ENCODE data around the gene AJAP1. TPM values are rescaled to one million over a fixed set of nuclear protein-coding genes. Genes with fewer than 3 reads are reported as not detected.

The AJAP1 gene
- total and polyA plus RNA-seq, 2 of the 13 experiments (the other 11 are each of a cell fraction or from before 2014, with no cell fraction given), result not detected

DNA sequence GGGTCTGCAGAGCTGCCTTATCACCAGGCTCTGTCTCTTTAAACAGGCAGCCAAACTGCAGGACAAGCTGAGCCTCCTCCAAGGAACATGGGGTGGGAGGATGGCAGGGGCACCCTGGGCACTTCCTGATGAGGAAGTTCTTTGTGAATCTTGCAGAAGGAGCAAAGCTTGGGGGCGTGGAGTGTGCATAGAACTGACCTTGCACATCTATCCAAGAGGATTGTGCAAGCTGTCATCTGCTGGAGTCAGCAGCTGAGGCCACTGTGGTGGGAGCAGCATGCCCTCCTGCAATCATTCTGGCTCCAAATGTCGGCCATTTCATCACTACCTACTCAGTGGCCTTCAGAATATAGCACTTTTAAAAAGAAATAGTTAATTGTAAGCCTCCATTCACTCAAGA is 182.2 kb downstream of the AJAP1 start:
- CTCF ChIA-PET (ENCODE audit: low intra/inter-chr PET ratio, low total read pairs), result no interaction called here
- intact Hi-C loops (cut with micrococcal nuclease; ENCODE audit: unreplicated experiment), result no loop called here
- no peak overlapping the region for H3K9ac ChIP-seq (ENCODE audit: insufficient read depth, low read depth, low read length)
- no peaks in the 10 kb centered on the region for H3K4me1 ChIP-seq (ENCODE audit: insufficient read depth, low read length)
- DNase-seq (ENCODE audit: low spot score), result no peak
- H3K9me3 ChIP-seq (ENCODE audit: low read length), result peaks cover 22% of the 10 kb centered on the region; the same call in 1 of the 2 replicates
- no peak for ATAC-seq
- no peak overlapping the region for H3K27ac ChIP-seq (ENCODE audit: extremely low read length, insufficient read depth, low read length)
- no peaks in the 10 kb centered on the region for H3K36me3 ChIP-seq (replicated peaks in 1 of 2; ENCODE audit: control insufficient read depth in 1 of 2, insufficient read depth in 2 of 2, low read length in 2 of 2)
- WGBS (ENCODE audit: low lambda C conversion rate), result no CpG with 5 or more reads among the region's 2 CpGs
- POLR2A ChIA-PET, result no interaction called here
- H3K27me3 ChIP-seq (ENCODE audit: control insufficient read depth in 1 of 2, insufficient read depth in 2 of 2, low read length in 2 of 2), result no peaks in the 10 kb centered on the region; a peak in 2 of 5 replicates
- H3K79me2 ChIP-seq (ENCODE audit: insufficient read depth, low read length), result no peaks in the 10 kb centered on the region
- no peak overlapping the region for H2AFZ ChIP-seq (ENCODE audit: low read length)
- H3K4me3 ChIP-seq (replicated peaks in 1 of 3; ENCODE audit: insufficient read depth in 1 of 3, low read depth in 2 of 3, low read length in 3 of 3), result no peak overlapping the region
- no TSS peak for BruUV-seq (replicated peaks)
- FAIRE-seq, result no peak
- in situ Hi-C loops (cut with HindIII; ENCODE audit: extremely low pct_ligation_motif_present, low pct_unique_long_range_greater_than_20kb), result no loop called here
- no peak overlapping the region for H3K4me2 ChIP-seq (ENCODE audit: low read depth, low read length)
- no peak for TF ChIP-seq HES4 (CRISPR knock-in tag; IDR thresholded peaks at IDR 0.05; ENCODE audit: borderline replicate concordance)
- TF ChIP-seq MAX (IDR thresholded peaks at IDR 0.05), result no peak
- TF ChIP-seq ATF7 (IDR thresholded peaks at IDR 0.05), result no peak
- no peak for TF ChIP-seq ATF7 (CRISPR knock-in tag; IDR thresholded peaks at IDR 0.05)
- no peak for TF ChIP-seq ZNF556 (CRISPR knock-in tag; IDR thresholded peaks at IDR 0.05; ENCODE audit: borderline replicate concordance)
- no peaks in the 10 kb centered on the region for H4K20me1 ChIP-seq (ENCODE audit: insufficient read depth, low read length)

GRCh38 chr1:4837031-4837600 is 182.7 kb downstream of the AJAP1 start:
- Histone ChIP-seq H4K20me1 (ENCODE audit: insufficient read depth, low read length) (no peaks in the 10 kb centered on the region), H3K9ac (ENCODE audit: insufficient read depth, low read depth, low read length) (no peak overlapping the region), H3K9me3 (ENCODE audit: low read length) (peaks cover 22% of the 10 kb centered on the region; the same call in 1 of the 2 replicates), H2AFZ (ENCODE audit: low read length) (no peak overlapping the region), H3K36me3 (replicated peaks in 1 of 2; ENCODE audit: control insufficient read depth in 1 of 2, insufficient read depth in 2 of 2, low read length in 2 of 2) (no peaks in the 10 kb centered on the region), H3K4me1 (ENCODE audit: insufficient read depth, low read length) (no peaks in the 10 kb centered on the region), H3K27ac (ENCODE audit: extremely low read length, insufficient read depth, low read length) (no peak overlapping the region), H3K4me2 (ENCODE audit: low read depth, low read length) (no peak overlapping the region), H3K79me2 (ENCODE audit: insufficient read depth, low read length) (no peaks in the 10 kb centered on the region), H3K27me3 (ENCODE audit: control insufficient read depth in 1 of 2, insufficient read depth in 2 of 2, low read length in 2 of 2) (no peaks in the 10 kb centered on the region; a peak in 1 of 5 replicates), H3K4me3 (replicated peaks in 1 of 3; ENCODE audit: insufficient read depth in 1 of 3, low read depth in 2 of 3, low read length in 3 of 3) (no peak overlapping the region)
- no TSS peak for BruUV-seq (replicated peaks)
- WGBS (ENCODE audit: low lambda C conversion rate), result 30% methylated on average over 2 of the region's 4 CpGs
- in situ Hi-C loops (cut with HindIII; ENCODE audit: extremely low pct_ligation_motif_present, low pct_unique_long_range_greater_than_20kb), result no loop called here
- intact Hi-C loops (cut with micrococcal nuclease; ENCODE audit: unreplicated experiment), result no loop called here
- DNase-seq (ENCODE audit: low spot score) (no peak), ATAC-seq (no peak), FAIRE-seq (no peak)
- ChIA-PET CTCF (ENCODE audit: low intra/inter-chr PET ratio, low total read pairs) (no interaction called here), POLR2A (no interaction called here)
- no peak for TF ChIP-seq HOXA7 (CRISPR knock-in tag; IDR thresholded peaks at IDR 0.05)
- no peak for TF ChIP-seq ZNF614 (CRISPR knock-in tag; IDR thresholded peaks at IDR 0.05; ENCODE audit: borderline replicate concordance)
- TF ChIP-seq MTA1 (CRISPR knock-in tag; IDR thresholded peaks at IDR 0.05; ENCODE audit: borderline replicate concordance), result no peak
- no peak for TF ChIP-seq ZNF800 (CRISPR knock-in tag; IDR thresholded peaks at IDR 0.05)
- TF ChIP-seq HDAC6 (IDR thresholded peaks at IDR 0.05; ENCODE audit: low read depth, low read length), result no peak
- no peak for TF ChIP-seq TFDP2 (CRISPR knock-in tag; IDR thresholded peaks at IDR 0.05)
